Measurements from ENCODE around the gene RNF187.

DNA sequence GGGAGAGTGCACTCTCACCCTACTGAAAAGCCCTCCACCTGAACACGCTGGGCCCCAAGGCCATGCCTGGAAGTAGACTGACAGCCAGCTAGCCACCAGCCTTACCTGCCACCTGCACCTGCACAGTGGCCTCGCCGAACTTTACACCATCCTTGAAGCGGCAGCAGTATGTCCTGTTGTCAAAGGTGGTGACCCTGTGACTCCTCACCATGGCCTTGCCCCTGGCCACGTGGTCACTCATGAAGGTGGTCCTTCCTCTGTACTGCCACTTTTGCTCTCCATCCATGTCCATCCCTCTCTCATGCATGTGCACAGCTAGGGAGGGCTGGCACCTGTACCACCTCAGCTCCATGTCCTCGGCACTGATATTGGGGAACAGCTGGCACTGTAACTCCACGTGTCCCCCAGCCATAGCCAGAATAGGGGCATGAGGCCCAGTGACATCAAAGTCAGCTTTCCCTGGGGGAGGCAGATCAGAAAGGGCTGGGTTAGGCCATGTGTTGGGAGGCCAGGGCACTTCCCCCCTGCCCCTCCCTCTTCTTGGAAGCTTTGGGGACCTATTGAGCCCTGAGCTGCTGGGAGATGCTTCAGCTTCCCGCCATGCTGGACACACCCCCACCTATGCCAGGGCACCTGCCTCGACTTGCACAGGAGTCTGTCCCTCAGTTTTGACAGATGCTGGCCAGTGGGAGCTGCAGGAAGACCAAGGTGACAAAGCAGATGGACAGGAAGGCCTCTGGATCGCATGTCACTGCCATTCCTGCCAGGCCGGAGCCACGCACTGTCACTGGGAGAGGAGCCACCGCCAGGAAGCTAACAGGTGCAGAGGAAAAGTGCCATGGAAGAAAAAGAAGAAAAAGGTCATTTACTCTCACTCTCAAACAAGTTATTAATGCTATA, 24.6 kb downstream of the RNF187 start:
- no peak for TF ChIP-seq ZNF274 (IDR thresholded peaks at IDR 0.05; ENCODE audit: low read depth, low read length)
- TF ChIP-seq YY1 (IDR thresholded peaks at IDR 0.05; ENCODE audit: insufficient read depth, insufficient read length): no peak
